ENCODE results near the gene ZC2HC1C.

DNA sequence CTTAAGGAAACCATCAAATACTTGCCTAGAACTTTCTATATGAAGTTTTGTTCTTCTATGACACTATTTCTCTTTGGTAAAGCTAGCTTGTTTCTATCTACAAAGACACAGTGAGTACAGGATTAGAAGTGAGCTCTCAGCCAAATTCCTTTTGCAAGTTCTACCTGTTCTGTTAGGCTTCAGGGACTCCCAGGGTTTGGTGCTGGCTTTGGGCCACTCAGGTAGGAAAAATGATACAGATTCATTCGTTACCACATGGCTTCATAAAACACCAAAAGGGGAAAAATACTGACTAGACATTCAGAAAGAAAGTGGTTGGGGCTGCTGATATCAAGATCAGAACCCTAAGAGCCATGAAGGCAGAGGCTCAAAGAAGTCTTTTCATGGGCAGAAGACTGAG, 13.8 kb downstream of the ZC2HC1C start:
- TF ChIP-seq, protein P1, sequence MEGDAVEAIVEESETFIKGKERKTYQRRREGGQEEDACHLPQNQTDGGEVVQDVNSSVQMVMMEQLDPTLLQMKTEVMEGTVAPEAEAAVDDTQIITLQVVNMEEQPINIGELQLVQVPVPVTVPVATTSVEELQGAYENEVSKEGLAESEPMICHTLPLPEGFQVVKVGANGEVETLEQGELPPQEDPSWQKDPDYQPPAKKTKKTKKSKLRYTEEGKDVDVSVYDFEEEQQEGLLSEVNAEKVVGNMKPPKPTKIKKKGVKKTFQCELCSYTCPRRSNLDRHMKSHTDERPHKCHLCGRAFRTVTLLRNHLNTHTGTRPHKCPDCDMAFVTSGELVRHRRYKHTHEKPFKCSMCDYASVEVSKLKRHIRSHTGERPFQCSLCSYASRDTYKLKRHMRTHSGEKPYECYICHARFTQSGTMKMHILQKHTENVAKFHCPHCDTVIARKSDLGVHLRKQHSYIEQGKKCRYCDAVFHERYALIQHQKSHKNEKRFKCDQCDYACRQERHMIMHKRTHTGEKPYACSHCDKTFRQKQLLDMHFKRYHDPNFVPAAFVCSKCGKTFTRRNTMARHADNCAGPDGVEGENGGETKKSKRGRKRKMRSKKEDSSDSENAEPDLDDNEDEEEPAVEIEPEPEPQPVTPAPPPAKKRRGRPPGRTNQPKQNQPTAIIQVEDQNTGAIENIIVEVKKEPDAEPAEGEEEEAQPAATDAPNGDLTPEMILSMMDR (IDR thresholded peaks at IDR 0.05), result no peak
- TF ChIP-seq, protein P2, sequence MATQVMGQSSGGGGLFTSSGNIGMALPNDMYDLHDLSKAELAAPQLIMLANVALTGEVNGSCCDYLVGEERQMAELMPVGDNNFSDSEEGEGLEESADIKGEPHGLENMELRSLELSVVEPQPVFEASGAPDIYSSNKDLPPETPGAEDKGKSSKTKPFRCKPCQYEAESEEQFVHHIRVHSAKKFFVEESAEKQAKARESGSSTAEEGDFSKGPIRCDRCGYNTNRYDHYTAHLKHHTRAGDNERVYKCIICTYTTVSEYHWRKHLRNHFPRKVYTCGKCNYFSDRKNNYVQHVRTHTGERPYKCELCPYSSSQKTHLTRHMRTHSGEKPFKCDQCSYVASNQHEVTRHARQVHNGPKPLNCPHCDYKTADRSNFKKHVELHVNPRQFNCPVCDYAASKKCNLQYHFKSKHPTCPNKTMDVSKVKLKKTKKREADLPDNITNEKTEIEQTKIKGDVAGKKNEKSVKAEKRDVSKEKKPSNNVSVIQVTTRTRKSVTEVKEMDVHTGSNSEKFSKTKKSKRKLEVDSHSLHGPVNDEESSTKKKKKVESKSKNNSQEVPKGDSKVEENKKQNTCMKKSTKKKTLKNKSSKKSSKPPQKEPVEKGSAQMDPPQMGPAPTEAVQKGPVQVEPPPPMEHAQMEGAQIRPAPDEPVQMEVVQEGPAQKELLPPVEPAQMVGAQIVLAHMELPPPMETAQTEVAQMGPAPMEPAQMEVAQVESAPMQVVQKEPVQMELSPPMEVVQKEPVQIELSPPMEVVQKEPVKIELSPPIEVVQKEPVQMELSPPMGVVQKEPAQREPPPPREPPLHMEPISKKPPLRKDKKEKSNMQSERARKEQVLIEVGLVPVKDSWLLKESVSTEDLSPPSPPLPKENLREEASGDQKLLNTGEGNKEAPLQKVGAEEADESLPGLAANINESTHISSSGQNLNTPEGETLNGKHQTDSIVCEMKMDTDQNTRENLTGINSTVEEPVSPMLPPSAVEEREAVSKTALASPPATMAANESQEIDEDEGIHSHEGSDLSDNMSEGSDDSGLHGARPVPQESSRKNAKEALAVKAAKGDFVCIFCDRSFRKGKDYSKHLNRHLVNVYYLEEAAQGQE (IDR thresholded peaks at IDR 0.05; ENCODE audit: insufficient read depth in 1 of 2, low read depth in 2 of 2, low read length in 1 of 2), result no peak
- TF ChIP-seq TCF7L2 (IDR thresholded peaks at IDR 0.05; ENCODE audit: low read depth, low read length) (no peak), SIN3A (IDR thresholded peaks at IDR 0.05; ENCODE audit: borderline replicate concordance, insufficient read depth, low read depth, low read length) (no peak)

All from Panc1 (cell line).